Brain microvascular endothelial cell (primary cell): ENCODE results near the gene MTX1.
A peak's percentile ranks its signal among the peaks of the same experiment; 100 is the strongest.

ENCODE experiments used
- DNase-seq: peaks from one replicate; pipeline ENCODE4 v3.0.0-alpha.2; 2020
- H3K27ac ChIP-seq: fragments of 250-450 bp; sonication (Bioruptor Pico); 2 replicates; pipeline ENCODE4 v1.5.1; 2020; ENCODE audit warnings: mild to moderate bottlenecking, moderate library complexity
- H3K27me3 ChIP-seq: fragments of 250-450 bp; sonication (Bioruptor Pico); replicated peaks from 2 replicates; pipeline ENCODE4 v1.5.1; 2020; ENCODE audit warnings: mild to moderate bottlenecking
- H3K36me3 ChIP-seq: fragments of 250-450 bp; sonication (Bioruptor Pico); replicated peaks from 2 replicates; pipeline ENCODE4 v1.5.1; 2020; ENCODE audit warnings: mild to moderate bottlenecking
- H3K4me3 ChIP-seq: 2 replicates; pipeline ENCODE4 v1.5.1; 2011; ENCODE audit warnings: low read depth, mild to moderate bottlenecking, control low read depth, low read length, moderate library complexity
- CTCF ChIP-seq: IDR thresholded peaks from 2 replicates; pipeline ENCODE4 v1.5.1; 2011; ENCODE audit warnings: low read depth, mild to moderate bottlenecking, moderate library complexity, low read length, control low read depth, inconsistent platforms; ENCODE audit errors: missing control alignments
- in situ Hi-C: cut with HindIII; loops from 2 replicates; pipeline ENCODE4 v1.10.0; 2017; ENCODE audit warnings: low sequenced_read_pairs, low pct_ligation_motif_present

Gene MTX1

DNA sequence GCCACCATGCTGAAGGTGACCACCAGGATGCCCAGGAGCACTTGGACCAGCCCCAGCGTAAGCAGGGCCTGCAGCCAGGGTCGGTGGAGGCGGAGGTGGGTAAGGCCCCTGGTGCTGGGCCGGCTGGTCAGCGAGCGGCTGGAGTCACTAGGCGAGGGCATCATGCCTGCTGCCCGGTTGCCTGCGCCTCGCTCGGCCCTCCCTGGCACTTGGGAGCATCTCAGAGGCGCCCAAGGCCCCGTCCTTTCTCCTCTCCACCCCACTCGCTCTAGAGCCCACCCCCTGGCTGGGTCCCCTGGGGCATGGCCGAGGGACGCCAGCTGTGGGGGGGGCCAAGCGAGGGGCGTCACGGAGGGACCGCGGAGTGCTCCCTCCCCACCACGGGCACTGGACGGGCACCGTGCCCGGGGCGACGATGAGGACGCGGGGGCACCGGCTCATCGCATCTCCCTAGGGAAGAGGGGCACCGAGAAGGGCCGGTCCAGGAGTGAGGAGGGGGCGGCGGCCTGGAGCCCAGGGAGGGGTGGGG, 46.3 kb downstream of the MTX1 start:
- no peak overlapping the region for H3K27ac ChIP-seq
- H3K4me3 ChIP-seq = peak overlapping the region; percentile 74
- in situ Hi-C loops = no loop called here
- DNase-seq = no peak
- TF ChIP-seq CTCF = no peak
- peaks cover 3% of the 10 kb centered on the region for H3K36me3 ChIP-seq
- no peaks in the 10 kb centered on the region for H3K27me3 ChIP-seq

DNA sequence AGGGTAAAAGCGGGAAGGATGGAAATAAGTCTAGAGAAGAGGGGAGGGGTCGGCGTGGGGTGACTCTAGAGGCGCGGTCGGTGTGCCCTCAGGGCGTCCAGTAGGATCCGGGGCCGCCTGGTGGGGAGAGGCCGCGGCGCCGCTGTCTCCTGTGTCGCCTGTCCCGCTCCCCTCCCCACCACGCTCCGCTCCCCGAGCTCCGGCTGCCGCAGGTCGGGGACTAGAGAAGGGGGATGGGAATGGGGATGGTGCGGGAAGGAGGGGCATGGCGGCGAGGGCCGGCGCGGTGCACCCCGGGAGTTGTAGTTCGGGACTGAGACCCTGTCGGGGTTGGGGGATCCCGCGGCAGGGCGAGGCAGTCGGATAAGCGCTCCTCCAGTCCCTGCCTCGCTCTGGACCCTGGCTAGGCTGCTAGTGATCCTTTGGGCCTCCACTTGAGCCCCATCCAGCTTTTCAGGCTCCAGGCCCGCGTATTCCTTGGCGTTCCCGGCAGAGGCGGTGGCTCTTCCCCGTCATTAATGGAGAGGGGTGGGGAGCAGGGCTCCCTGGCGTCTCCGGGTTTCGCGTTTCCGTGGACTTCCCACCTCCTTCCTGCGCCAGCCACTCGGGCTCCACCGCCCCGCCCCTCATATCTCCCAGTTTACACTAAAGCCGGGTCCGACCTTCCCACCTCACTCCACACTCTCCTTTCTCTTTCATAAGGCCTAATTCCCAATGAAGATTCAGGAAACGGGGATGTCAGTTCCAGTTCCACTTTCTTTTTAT, 46.9 kb downstream of the MTX1 start, which contains the start of gene ENTREP3:
Gene ENTREP3 (minus strand): TSS at position 241 of the 765 bp plus-strand sequence. CDS start 606 bp downstream, outside the sequence.
- DNase-seq = peak; percentile 74
- Histone ChIP-seq H3K36me3 (peaks cover 3% of the 10 kb centered on the region), H3K4me3 (peak within 1 kb of the TSS; percentile 74), H3K27ac (peak within 1 kb of the TSS; percentile 63), H3K27me3 (no peaks in the 10 kb centered on the region)
- in situ Hi-C loops = no loop called here
- TF ChIP-seq CTCF = no peak

- no peak for TF ChIP-seq CTCF
- peaks cover 3% of the 10 kb centered on the region for H3K36me3 ChIP-seq
- no peak overlapping the region for H3K27ac ChIP-seq
- no peaks in the 10 kb centered on the region for H3K27me3 ChIP-seq
- in situ Hi-C loops = no loop called here
- H3K4me3 ChIP-seq = no peak overlapping the region
- no peak for DNase-seq
These were observed 47.8 kb downstream of the MTX1 start for GRCh38 chr1:155256058-155256852.

DNA sequence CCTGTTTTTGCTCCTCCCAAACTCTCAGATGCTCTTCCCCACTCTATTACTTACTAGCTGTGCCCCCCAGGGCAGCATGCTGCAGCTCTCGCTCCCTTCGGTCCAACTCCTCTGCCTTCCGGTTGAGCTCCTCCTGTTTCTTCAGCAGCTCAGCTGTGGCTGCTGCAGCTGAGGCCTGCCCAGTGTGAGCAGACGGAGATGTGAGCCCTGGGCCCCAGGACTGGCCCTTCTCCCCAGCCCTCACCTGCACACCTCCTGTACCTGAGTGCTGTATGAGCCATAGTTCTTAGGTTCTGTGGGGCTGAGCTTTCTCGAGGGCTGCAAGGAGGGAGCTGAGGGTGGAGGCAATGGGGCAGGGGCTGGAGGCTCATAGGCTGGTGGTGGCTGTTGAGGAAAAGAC, 51.8 kb downstream of the MTX1 start:
- no peak for DNase-seq
- no peak for TF ChIP-seq CTCF
- Histone ChIP-seq H3K27ac (no peak overlapping the region), H3K27me3 (no peaks in the 10 kb centered on the region), H3K36me3 (peaks cover 22% of the 10 kb centered on the region), H3K4me3 (no peak overlapping the region)
- in situ Hi-C loops = no loop called here

DNA sequence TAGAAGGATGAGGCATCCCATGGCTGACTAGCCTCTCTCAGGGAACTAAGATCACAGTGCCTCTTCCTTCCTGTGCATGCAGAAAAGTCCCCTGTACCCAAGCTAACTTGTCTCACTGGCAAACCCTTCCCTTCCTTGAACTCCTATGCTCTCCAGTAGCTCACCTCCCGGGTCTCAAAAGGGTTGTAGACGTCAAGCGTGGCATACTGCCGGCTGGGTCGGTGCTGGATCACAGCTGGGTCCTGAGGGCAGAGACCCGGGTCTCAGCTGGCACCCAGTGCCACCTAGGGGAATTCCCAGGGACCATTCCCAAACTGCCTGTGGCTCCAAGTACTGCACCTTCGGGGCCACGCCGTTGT, 53.0 kb downstream of the MTX1 start:
- Histone ChIP-seq H3K27ac (peak overlapping the region; percentile 45), H3K4me3 (peak overlapping the region; percentile 94), H3K36me3 (peaks cover 32% of the 10 kb centered on the region), H3K27me3 (no peaks in the 10 kb centered on the region)
- in situ Hi-C loops = no loop called here
- TF ChIP-seq CTCF = peak; percentile 2
- no peak for DNase-seq
